AG20443 (cell line): Measurements from ENCODE around the gene P2RY14.

Experiments
- DNase-seq: peaks from one replicate; pipeline ENCODE4 v3.0.0; 2012; ENCODE audit warnings: low spot score, mixed read lengths

The P2RY14 gene

DNA sequence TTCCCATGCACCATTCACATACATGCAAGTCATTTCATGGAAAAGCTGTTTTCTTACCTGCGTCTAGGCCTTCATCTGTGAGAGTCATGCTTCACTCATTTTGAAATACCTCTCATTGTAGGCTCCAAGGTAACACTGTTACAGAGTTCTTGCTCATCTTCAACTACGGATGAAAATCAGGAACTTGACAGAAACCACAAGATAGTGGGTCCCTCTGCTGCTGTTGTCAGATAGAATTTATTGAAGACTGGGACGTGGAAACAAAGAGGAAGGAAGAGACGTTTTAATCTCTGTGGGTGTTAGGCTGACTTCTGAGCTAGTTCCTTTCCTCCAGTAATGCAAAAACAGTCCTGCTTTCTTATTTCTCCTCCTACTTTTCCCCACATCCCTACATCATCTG, at the start of gene P2RY14:
Gene P2RY14 (minus strand): TSS at position 313 of the 400 bp plus-strand sequence. CDS start 64,226 bp downstream, outside the sequence.
- no peak for DNase-seq

DNA sequence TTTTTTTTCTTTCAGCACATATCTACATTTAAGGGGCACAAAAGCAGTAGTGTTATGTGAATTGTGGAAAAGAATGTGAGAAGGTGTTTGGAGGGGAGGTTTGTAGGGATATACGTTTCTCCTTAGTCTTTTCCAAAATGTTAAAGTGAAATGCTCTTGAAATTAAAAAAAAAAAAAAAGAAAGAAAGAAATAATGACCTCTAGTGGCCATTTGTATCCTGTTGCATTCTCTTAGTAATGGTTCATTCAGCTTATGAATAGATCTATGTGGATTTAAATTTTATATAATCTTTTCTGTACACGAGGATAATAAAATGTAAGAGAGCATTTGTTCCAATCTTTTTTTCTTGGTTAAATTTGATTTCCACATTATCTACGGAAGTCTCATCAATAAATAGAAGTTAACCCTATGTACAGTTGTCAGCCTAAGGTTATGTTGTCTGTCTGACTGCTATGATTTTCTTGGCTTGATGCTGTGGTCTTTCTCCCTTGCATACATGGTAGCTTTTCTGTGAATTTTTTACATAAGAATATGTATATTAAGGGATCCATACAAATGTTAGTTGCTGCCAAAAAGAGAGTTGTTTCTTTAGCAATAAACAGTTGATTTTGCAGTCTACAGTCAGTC, 49.3 kb upstream of the P2RY14 start:
- DNase-seq = peak; percentile 37

DNA sequence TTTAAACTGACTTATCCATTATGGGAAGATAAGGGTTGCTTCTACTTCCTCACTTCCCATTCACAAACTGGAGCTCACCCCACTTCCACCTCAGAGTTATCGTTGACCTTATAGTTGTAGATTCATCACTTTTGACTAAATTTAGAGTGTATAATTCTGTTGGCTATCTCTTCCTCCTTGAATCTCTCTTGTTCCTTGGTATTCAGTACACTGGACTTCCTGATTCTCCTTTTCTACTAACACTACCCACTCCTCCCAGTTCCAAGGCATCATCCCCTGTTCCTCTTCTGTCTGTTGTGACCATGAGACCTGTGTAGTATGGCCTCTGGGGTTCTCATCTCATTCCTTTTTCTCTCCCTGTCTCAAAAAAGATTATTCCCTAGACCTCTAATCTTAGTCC, 44.2 kb upstream of the P2RY14 start:
- DNase-seq = no peak

DNA sequence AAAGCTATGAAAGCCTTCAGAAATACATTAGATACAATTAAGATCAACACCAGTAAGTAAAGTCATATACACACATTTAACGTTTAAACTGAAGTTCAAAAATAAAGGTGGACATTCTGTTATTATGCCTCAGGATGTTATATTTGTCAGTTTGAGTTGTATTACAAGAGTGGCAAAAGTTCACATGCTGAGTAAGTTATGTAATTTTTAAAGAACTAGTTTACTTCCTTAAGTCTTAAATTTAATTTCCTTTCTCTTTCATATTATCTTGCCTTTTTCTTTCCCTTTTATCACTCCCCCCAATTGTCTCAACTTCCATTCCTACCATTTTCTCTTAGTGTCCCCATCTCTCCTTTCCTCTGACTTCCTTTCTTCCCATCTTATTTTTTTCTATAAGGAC, 43.2 kb upstream of the P2RY14 start:
- no peak for DNase-seq

DNA sequence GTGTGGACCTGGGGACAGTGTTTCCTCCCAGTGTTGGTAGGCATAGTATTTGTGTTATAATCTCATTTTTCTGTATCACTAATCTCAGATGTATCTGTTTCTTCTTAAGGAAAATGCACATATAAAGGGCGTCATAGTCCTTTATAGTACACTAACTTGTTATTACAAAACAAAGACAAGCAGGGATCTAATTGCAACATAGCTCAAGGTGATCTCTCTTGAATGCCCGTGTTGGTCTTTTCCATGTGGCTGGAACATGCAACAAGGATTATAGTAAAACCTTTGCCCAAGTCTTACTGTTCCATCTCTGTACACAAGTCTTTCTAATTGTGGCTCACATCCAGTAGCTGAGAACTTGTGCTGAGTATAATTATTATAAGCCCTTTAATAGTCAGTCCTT, 41.8 kb upstream of the P2RY14 start:
- no peak for DNase-seq

DNA sequence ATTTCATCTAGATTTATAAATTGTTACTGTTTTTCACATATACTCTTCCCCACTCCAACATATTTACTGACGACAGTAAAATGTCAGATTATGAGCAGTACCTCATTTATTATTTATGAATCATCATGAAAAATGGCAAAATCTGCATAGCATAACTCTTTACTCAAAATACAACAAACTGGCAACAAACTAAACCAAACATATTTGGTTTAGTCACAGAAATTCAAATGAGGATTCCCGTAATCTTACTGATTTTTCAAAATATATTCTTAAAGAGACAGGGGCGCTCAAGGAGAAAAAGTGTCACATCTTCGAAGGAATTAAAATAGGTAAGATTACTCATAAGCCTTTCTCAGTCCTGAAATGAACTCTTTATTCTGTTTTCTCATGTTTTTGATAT, 41.3 kb upstream of the P2RY14 start:
- DNase-seq = peak; percentile 16

GRCh38 chr3:151318991-151319390, 40.6 kb upstream of the P2RY14 start:
- DNase-seq = no peak

DNA sequence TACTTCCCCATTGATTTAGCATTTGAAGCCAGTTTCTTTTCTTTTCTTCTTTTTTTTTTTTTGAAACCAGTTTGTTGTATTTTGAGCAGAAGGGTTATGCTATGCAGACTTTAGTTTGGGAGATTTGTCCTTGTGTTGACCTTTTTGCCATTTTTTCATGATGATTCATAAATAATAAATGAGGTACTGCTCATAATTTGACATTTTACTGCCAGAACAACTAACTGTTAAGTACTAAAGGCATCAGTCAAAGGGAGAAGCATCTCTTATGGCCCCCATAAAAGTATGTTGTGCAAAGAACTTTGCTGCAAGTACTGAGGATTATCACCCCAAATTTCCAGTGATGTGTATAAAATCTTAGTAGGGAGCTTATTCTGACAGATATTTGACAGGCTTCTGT, 40.0 kb upstream of the P2RY14 start:
- DNase-seq = no peak

GRCh38 chr3:151316267-151316991, 38.1 kb upstream of the P2RY14 start, which contains the start of gene GPR87:
GPR87 (minus strand) TSS chr3:151316820; CDS start chr3:151300100, 16,720 bp downstream.
- no peak for DNase-seq

- DNase-seq = no peak
Measured at GRCh38 chr3:151315846-151316245, 37.5 kb upstream of the P2RY14 start.

- no peak for DNase-seq
Measured at GRCh38 chr3:151315136-151315535, 36.8 kb upstream of the P2RY14 start.

DNA sequence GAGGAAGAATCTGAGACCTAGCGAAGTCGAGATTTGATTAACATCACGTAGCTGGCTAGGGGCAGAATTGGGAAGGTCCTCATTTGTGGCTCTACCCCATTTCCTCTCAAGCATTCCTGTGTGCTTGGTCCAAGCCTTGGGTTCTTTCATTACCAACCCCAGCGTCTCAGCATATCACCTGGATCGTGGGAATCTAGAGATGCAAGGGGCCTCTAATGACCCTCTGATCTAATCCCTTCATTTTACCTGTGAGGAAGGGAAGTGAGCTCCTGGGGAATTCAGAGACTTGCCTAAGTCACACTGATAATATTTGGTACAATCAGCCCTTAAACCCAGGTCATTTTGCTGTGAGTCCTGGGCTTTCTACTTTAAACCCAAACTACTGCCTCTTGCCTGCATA, 36.3 kb upstream of the P2RY14 start:
- DNase-seq = no peak

- DNase-seq = no peak
Measured at GRCh38 chr3:151314137-151314536, 35.8 kb upstream of the P2RY14 start.

- DNase-seq = no peak
Measured at GRCh38 chr3:151312972-151313371, 34.6 kb upstream of the P2RY14 start.

DNA sequence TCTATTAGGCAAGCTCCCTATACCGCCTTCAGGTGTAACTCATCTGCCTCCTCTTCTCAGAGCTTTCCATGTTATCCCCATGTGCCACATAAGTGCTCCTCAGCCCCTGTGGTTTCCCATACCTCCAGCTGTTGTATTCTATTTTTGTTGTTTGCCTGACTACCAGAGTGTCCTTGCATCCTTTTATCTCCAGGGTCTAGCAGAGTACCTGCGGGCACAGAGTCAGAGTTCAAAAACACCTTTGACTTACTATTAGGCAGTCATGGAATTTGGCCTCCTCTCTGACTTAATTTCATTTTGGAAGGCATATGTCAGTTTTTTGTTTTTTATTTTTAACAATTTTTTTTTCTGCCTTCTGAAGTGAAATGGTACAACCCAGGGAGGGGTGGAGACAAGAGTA, 31.2 kb upstream of the P2RY14 start:
- no peak for DNase-seq

GRCh38 chr3:151307583-151308488, 29.5 kb upstream of the P2RY14 start:
- DNase-seq = no peak

- DNase-seq = no peak
Measured at GRCh38 chr3:151307131-151307530, 28.8 kb upstream of the P2RY14 start.

GRCh38 chr3:151306168-151306810, 27.9 kb upstream of the P2RY14 start:
- no peak for DNase-seq

DNA sequence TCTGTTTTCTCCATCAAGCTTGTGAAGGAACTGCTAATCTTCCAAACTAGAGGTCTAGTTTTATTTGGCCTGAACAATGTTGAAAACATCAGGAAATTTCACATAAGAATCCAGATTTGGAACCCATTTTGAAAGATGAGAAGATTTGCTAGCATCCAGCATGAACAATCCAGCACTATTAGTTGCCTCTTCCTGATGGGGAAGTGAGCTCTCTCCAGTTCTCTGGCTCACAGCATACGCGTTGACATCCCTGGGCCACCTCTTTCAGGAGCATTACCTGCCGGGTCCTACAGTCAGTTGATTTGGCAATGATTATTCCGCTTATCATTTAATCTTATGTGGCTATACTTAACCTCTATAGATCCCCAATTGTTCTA, 27.4 kb upstream of the P2RY14 start:
- peak; percentile 17 for DNase-seq

- DNase-seq = peak; percentile 92
Measured at GRCh38 chr3:151305060-151305774, 26.9 kb upstream of the P2RY14 start.

DNA sequence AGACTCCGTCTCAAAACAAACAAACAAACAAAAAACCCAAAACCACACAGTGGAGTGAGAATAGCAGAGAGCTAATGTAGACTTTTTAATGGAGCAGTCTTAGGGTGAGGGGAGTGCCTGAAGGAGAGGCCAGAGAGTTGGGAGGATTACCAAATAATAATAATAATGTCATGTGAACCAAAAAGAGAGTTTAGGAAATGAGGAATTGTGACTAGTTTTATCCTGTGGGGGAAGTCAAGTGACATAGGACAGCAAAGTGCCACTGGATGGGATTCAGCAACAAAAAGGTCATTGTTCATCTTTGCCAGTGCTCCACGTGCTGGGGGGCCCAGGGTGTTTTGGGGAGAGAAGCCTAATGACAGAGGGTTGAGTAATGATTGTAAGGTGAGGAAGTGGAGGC, 25.4 kb upstream of the P2RY14 start:
- no peak for DNase-seq

DNA sequence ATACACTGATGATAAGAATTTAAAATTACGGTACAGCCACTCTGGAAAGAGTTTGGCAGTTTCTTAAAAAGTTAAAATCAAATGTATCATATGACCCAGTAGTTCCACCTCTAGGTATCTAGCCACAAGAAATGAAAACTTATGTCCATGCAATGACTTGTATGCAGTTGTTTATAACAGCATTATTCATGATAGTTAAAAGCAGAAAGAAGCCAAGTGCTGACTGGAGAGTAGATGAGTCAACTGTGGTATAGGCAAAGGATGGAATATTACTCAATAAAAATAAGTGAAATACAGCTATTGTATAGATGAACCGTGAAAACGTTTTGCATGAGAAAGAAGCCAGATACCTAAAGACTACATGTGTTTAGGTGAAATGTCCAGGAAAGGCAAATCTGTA, 23.4 kb upstream of the P2RY14 start:
- DNase-seq = peak; percentile 22
